CD4-positive, alpha-beta T cell treated with Interleukin-4 for 4 hours (primary cell): ENCODE results near the gene ITGAD.
A peak's percentile ranks its signal among the peaks of the same experiment; 100 is the strongest.
"Not testable (repeated sequence)": the region's sequence is repeated elsewhere in the genome, so short reads cannot be mapped to it uniquely, and the experiment has no call there.

Experiments used
- DNase-seq: peaks from one replicate; pipeline ENCODE4 v3.0.0-alpha.2; 2020

ITGAD gene

DNA sequence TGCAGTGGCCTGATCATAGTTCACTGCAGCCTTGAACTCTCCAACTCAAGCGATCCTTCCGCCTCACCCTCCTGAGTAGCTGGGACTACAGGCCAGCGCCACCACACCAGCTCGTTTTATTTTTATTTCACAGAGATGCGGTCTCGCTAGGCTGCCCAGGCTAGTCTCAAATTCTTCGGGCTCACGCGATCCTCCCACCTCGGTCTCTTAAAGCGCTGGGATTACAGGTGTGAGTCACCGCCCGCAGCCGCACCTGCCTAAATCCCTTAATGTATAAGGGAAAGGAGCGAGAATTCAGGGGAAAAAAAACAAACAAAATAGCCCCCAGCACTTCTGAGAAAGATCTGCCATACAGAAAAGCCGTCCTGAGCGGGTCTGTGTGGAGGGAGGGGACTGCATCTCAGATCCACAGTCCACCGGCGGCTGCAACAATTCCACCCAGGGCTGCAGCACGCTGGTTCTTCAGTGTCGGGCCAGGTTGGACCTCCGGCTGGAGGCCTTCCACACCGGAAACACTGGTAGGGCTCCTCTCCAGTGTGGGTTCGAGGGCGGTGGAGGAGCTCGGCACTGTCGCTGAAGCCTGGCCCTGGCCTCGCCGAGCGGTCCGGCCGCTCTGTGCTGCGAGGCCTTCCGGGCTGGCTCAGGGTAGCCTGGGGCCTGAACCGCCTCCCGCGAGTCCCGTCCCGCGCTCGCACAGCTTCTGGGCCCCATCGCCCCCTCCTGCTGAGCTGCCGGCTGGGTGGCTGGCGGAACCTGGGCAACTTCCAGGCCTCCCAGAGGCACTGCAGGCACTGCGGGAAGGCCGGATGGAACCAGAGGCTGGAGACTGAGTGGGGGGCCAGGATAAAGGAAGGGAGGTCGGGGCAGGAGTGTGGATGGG lies 42.4 kb downstream of the ITGAD start:
- DNase-seq, result no peak

DNA sequence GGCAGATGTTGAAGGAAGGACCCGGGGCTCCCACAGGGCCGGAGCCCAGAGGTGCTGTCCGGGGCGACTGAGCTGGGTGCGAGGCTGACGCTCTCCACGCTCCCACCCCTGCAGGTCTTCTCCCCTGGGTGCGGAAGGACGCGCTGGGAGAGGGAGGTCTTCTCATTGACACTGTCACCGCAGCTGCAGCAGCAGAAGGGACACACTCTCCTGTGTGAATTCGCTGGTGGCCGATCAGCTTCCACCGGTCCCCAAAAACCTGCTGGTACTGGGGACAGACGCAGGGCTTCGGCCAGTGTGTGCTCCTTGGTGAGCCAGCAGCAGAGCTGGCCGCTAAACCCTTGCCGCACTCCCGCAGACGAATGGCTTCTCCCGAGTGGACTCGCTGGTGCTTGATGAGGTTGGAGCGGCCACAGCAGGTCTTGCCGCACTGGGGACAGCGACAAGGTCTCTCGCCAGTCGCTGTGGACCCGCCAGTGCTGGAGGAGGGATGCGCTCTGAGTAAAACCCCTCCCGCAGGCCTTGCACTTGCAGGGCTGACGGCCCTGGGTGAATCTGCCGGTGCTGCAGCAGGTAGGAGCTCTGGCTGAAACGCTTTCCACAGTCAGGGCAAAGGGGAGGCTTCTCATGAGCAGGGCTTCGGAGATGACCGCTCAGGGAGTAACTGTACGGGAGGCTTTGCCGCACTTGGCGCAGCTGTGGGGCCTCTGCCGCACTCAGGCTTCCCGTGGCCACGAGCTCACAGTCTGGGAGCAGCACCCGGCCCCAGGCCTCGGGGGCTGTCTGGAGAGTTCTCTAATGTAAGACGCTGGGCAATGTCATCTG lies 43.3 kb downstream of the ITGAD start:
- no peak for DNase-seq

DNA sequence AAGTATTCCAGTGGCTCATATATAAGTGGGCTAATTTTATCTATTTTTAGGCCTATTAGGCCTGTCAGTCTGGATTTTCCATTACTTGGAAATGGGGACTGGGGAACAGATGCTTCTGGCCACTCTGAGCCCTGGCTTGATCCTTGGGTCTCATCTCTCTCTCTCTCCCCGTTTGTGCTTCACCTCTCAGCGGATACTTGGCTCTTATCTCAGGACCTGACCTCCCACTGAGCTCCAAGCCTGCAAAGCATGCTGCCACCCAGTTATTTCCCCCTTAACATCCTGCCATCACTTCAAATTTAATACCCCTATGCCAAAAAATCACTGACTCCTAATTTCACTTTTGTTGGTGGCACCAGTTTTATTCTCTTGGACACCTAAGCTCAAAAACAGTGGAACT lies 45.3 kb downstream of the ITGAD start:
- DNase-seq, result no peak

DNA sequence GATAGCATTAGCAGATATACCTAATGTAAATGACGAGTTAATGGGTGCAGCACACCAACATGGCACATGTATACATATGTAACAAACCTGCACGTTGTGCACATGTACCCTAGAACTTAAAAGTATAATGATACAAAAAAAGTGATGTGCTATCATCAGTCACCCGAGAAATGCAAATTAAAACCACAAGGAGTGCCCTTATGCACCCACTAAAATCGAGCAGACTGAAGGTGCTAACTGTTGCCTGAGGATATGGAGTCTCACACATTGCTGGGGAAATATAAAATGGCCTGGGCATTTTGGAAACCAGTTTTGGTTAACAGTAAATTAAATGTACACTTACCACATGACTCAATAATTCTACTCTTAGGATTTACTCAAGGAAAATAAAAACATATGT lies 45.9 kb downstream of the ITGAD start:
- DNase-seq, result not testable (repeated sequence)

DNA sequence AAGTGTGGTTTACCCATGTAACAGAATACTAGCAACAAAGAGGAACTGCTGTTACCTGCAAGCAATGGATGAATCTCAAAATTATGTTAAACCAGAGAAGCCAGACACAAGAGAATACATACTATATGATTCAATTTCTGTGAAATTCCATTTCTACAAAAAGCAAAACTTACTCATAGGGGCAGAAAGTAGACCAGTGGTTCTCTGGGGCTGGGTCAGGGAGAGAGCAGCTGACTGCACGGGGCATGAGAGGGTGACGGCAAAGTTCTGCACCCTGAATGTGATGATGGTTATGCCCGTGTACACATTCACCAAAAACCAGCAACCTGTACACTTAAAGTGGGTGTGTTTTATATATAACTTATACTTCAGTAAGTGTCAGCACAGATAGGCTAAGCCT lies 46.4 kb downstream of the ITGAD start:
- no peak for DNase-seq

DNA sequence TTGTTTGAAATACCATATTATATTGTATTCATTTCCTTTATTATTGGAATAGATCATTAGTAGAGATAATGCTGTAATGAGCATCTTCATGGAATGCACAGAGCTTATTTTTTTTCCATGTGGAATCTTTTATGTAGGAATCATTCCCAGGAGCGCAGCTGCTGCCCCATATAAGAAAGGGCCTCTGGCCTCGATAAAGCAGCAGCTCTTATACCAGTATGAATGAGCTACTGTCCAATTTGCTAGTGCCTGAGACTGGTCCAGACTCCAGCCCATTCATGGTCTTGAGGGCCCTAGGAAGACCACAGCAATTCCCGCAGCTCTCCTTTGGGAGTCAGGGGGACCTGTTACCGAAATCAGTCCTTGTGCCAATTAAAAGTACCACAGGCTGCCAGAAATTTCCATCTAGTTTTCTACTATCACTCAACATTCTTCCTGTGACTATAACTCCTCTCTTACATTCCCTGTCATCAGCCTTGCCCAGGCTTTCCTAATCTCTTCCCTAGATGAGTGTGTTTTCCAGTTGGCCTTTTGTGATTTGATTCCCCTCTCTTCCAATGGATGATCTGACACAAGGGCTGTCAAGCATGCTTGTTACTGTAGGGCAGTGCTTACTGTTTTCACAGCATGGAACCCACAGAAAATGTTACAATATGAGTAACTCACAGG lies 47.5 kb downstream of the ITGAD start:
- DNase-seq, result no peak

DNA sequence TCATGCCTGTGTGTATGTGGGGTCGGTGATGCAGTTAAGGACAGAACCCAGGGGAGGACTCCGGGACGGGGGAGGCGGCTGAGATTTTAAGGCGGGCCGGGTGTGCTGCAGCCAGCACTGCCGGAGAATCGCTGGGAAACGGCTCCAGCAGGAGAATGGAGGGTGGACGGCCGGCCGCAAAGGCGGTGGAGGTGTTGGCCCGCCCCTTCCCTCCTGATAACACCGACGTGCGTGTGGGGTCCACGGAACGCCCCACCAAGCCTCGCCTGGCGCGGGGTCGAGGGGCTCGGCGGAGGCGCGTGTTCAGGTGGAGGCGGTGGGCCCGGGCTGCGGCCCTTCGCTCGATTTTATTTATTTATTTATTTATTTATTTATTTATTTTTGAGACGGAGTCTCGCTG lies 48.8 kb downstream of the ITGAD start:
- DNase-seq, result no peak

DNA sequence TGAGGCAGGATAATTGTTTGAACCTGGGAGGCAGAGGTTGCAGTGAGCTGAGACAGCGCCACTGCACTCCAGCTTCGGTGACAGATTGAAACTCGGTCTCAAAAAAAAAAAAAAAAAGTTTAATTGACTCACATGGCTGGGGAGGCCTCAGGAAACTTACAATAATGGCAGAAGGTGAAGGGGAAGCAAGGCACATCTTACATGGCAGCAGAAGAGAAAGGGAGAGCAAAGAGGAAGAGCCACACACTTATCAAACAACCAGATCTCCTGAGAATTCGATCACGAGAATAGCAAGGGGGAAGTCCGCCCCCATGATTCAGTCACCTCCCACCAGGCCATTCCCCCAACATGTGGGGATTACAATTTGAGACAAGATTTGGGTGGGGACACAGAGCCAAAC lies 52.8 kb downstream of the ITGAD start:
- not testable (repeated sequence) for DNase-seq

DNA sequence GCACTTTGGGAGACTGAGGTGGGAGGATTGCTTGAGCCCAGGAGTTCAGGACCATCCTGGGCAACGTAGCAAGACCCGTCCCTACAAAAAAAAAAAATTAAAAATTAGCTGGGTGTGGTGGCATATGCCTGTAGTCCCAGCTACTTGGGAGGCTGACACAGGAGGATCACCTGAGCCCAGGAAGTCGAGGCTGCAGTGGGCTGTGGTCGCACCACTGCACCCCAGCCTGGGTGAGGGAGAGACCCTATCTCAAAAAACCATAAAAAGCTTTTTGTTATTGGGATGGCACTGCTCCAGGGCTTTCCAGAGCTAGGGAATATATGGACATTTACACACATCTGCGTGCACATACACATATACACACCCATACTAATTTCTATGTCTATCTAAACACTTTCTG lies 58.1 kb downstream of the ITGAD start:
- no peak for DNase-seq

DNA sequence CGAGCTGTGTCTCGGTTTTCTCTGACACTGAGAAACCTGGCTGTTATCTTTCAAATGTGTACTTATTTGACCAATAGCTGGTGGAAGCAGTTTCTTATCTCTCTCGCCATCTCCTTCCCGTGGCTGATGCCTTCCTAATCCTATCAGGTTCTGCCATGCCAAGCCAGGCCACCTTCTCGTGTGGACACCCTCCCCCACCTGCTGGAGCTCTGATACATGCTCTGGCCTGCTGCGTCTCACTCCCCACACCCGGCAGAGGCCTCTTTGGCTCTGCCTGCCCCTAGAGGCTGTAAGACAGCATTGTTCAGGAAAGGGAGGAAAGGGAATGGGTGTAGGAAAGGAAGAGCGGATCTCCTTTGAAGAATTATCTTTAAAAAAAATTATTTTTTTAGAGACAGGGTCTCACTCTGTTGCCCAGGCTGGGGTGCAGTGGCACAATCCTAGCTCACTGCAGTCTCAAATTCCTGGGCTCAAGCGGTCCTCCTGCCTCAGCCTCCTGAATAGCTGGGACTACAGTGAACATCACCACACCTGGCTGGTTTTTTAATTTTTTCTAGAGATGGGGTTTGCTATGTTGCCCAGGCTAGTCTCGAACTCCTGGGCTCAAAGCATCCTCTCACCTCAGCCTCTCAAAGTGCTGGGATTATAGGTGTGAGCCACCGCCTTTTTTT lies 58.7 kb downstream of the ITGAD start:
- no peak for DNase-seq

DNA sequence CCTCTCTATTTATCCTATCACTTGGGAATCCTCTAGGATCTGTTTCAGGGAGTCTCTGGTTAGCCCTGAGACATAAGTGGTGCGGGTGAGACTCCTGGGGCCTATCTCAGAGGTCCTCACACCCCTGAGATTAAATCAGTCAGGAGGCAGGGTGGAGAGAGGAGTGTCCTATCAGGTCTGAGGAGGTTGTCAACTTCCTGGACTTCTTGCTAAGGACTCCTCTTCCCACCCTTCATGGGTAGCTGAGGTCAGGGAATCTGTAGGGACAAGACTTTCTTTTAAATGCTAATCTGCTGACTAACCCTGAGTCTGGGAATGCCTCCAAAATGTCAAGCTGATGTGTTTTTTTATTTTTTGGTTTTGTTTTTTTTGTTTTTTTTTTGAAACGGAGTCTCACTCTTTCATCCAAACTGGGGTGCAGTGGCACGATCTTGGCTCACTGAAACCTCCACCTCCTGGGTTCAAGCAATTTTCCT lies 59.5 kb downstream of the ITGAD start:
- no peak for DNase-seq

DNA sequence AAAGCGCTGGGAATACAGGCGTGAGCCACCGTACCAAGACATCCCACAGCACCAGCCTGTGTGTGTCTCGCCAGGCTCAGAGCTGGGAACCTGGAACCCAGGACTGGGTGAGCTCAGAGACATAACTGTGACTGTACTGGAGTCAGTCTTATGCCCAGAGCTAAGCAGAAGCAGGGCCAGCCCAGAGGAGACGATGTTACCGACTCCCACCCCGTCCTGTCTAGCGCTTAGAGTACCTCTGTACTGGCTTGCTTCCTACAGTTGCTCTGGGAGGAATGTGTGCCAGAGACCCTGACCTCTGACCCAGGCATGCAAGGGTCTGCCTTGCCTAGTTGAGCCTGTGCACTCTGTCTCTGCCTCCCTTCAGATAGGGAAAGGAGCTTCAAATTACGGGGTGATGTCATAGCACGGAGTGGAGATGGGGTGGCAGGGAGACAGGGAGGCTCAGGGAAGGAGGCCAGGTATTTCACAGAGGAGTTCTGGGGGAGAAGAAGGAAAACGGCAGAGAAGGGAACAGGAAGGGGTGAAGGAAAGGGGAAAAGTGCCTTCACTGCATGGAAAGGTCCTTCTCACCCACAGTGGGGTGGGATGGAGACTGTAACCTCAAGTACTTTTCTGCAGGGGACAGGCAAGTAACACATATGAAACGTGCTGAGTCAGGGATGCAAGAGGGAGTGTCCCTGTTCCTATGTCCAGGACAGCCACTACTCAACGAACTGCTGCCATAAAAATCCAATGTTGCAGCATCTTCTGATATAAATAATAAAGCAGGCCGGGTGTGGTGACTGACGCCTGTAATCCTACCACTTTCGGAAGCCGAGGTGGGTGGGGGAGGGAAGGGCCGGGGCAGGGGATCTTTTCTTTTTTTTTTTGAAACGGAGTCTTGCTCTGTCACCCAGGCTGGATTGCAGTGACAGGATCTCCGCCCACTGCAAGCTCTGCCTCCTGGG lies 60.4 kb downstream of the ITGAD start:
- DNase-seq, result no peak

DNA sequence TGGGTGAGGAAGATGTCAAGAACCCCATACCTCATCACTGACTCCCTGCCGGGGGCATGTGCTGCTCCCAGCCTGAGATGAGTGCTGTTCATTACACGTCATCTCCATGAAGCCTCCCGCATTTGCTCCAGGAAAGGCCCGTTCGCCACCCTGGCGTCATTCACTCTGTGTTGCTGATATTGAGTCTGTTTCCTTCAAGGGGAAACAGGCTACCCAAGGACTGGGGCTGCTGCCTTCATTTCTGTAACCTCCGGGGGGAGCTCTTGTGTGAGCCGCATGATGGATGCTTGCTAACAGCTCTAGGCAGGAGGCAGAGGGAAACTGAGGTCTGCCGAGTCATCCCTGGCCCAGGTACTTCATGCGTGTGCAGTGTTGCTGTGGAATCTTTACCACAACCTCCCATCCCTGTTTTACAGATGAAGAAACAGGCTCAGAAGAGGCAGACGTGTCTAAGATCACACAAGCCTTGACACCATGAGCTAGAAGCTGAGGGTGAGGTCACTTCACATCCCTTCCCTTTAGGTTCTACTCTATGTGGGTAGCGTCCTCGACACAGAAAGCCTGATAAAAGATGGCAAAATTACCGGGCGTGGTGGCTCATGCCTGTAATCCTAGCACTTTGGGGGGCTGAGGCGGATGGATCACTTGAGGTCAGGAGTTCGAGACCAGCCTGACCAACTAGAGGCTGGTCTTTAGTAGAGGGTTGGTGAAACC lies 62.6 kb downstream of the ITGAD start:
- peak; percentile 24 for DNase-seq

DNA sequence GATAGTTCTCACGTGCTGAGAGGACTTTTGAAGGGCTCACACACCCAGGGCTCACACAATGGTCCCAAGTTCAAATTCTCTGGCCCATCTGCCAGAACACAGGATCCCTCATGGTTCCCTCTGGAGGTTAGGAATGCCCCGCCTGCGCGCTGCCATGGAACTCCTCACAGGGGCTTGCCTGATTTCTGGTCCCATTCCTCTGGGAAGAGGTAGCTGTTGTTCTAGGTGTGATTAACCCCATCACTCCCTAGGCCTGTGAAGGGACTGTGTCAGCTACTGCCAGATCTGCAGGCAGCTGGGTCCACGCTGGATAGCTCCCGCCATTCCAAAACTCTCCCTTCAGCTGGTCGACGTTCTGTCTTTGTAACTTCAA lies 63.8 kb downstream of the ITGAD start:
- DNase-seq, result no peak

DNA sequence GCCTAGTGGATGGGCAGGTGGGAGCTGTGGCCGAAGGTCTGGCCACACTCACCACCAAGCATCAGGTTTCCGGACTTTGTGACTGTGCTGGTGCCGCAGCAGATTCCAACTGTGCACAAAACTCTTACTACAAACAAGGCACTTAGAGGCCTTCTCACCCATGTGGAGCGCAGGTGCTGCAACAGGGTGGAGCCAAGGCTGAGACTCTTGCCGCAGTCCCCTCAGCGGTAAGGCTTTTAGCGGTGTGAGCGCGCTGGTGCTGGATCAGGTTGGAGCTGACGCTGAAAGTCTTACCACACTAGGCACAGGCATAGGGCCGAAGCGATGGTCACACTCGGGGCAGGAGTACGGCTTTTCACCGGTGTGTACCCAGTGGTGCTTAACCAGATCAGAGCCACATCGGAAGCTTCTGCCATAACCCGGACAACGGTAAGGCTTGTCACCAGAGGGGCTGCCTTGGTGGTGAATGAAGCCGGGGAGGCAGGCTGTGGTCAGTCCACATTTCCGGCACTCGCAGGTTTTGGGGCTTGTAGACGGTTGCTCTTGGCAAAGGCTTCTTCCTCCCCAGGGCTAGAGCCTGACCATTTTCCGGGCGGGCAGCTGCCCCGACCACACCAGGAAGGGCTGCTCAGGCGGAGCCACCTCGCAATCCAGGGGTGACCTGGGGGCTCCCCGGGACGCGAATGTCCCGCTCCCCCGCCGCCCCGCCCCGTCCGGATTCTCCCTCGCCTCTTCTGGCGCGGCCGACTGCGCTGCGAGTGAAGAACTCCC lies 65.1 kb downstream of the ITGAD start:
- DNase-seq, result peak; percentile 36

DNA sequence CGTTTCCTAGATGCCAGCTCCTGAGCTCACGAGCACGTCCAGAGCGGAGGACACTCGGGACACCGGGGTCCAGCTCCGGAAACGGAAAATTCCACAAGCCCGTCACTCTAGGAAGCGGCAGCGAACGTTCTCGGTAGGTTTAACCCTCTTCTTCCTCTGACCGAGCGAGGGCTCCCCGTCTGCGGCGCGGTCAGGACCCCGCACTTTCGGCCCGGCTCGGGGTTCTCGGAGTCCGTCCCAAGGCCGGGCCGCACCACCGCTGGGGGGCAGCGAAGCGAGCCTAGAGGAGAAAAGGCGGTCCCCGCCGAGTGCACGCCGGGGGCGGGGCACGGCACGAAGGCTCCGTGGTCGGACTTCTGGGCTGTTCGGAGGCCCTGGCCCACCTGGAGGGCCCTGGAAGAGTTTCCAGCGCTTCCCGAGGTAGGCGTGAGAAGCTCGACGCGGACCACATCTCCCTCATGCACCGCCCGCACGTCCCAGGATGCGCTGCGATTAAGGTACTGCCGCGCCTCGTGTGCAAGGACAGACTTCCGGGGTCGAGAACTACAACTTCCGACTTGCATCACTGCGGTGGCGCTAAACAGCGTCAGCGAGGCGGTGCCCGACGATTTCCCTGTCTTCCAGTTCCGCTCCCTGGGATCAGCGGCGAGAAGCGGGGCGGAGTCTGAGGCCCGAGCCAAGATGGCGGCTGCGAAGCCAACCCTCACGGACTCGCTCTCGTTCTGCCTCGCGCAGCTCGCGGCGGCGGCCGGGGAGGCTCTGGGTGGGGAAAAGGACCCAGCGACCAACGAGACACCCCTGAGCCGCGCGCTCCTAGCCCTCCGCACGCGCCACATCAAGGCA lies 65.9 kb downstream of the ITGAD start, which contains the start of gene ARMC5:
ARMC5 (plus strand) TSS at position 658 of the 843 bp plus-strand sequence; CDS start at position 682, 24 bp downstream.
- peak; percentile 98 for DNase-seq

DNA sequence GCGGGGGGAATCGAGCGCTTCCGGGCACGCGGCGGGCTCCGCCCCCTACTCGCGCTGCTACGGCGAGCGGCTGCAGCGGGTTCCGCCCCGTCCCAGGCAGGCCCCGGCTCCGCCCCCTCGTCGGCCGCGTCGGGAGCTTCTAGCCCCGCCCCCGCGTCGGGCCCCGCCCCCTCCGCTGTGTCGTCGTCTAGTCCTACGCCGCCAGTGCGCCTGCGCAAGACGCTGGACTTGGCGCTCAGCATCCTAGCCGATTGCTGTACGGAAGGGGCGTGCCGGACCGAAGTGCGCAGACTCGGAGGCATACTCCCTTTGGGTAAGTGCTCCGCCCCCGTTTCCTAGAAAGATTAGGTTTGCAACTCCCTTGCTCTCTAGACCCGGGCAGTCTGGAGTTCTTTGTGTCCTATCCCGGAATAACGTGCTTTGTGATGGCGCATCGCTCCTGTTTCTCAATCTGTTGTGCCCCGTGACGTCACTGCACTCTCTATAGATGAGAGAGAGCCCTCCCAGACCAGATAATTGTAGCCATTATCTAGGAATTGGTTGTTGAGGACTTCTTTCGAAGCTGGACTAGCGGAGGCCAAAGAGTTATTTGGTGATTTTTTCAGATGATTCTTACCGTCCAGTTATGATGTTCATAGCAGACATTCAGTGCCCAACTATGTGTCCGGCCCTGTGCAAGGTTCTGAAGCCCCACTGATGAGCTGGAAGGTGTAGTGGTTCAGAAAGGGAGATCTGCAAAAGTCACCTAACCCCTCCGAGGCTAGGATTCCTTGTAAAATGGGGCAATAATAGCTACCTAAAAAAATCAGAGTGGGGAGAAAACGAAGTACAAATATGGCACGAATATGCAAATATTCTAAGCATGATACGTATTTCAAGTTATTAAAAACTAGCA lies 66.8 kb downstream of the ITGAD start:
- peak; percentile 98 for DNase-seq

DNA sequence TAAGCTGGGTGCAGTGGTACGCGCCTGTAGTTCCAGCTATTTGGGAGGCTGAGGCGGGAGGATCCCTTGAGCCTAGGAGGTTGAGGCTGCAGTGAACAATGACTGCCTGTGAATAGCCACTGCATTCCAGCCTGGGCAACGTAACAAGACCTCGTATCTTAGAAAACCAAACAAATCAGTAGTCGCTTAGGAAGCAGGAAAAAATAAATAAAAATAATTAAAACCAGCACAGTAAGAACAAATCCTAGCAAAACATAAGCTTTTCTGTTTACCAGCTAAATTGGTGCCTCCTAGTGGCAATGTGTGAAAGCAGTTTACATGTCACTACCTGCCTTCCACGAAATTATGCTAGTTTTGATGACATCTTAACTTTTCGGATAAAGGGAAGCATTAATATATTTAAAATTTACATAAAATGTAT lies 67.5 kb downstream of the ITGAD start:
- peak; percentile 60 for DNase-seq
